PC-3 (cell line): ENCODE data around the gene RNLS. TPM values are rescaled to one million over a fixed set of nuclear protein-coding genes. Genes with fewer than 3 reads are reported as not detected.

Source experiments
- ATAC-seq: fragments of 200-7000 bp; cut with Tn5 transposase; 2 replicates; pipeline ENCODE4 v1.9.1; 2020; ENCODE audit warnings: mild to moderate bottlenecking, moderate library complexity
- BruUV-seq: library from RNA; stranded (reverse); fragments of 400-500 nt; replicated peaks from 2 replicates; lab custom pipeline; 2021; lab: Mats Ljungman, UMichigan
- CTCF ChIA-PET: fragments of 300-600 bp; sonication (Branson Sonifier 250); formaldehyde crosslinking; loops from one replicate; lab custom pipeline; 2022; ENCODE audit warnings: antibody characterized with exemption; lab: Charles Lee
- POLR2A ChIA-PET: fragments of 300-600 bp; sonication (Branson Sonifier 250); formaldehyde crosslinking; loops from one replicate; lab custom pipeline; 2022; ENCODE audit warnings: antibody characterized with exemption; ENCODE audit not compliant: unreplicated experiment; lab: Charles Lee
- DNase-seq: peaks from one replicate; pipeline ENCODE4 v3.0.0-alpha.2; 2015
- H2AFZ ChIP-seq: fragments of 300-600 bp; sonication (generic); 2 replicates; pipeline ENCODE4 v1.6.0; 2016; ENCODE audit warnings: antibody characterized with exemption, low read length
- H3F3A ChIP-seq: fragments of 300-600 bp; sonication (generic); one replicate; pipeline ENCODE4 v1.6.0; 2017; ENCODE audit warnings: antibody characterized with exemption, low read length, control low read depth, mild to moderate bottlenecking; ENCODE audit not compliant: unreplicated experiment
- H3K27ac ChIP-seq: fragments of 300-600 bp; sonication (generic); 2 replicates; pipeline ENCODE4 v1.5.1; 2016; ENCODE audit warnings: mild to moderate bottlenecking, low read length
- H3K27me3 ChIP-seq: fragments of 300-600 bp; sonication (generic); 2 replicates; pipeline ENCODE4 v1.6.1; 2016; ENCODE audit warnings: low read length, mixed read lengths
- H3K36me3 ChIP-seq: fragments of 300-600 bp; sonication (generic); 2 replicates; pipeline ENCODE4 v1.6.1; 2016; ENCODE audit warnings: low read depth, mixed run types, low read length, mixed read lengths
- H3K4me1 ChIP-seq: fragments of 300-600 bp; sonication (generic); 2 replicates; pipeline ENCODE4 v1.5.1; 2016; ENCODE audit warnings: low read length; ENCODE audit not compliant: insufficient read depth
- H3K4me2 ChIP-seq: fragments of 300-600 bp; sonication (generic); 2 replicates; pipeline ENCODE4 v1.6.0; 2016; ENCODE audit warnings: low read length
- H3K4me3 ChIP-seq: fragments of 300-600 bp; sonication (generic); 2 replicates; pipeline ENCODE4 v1.5.1; 2016; ENCODE audit warnings: mild to moderate bottlenecking, low read length, mixed read lengths
- H3K79me2 ChIP-seq: fragments of 300-600 bp; sonication (generic); 2 replicates; pipeline ENCODE4 v1.6.1; 2017; ENCODE audit warnings: low read length, mixed read lengths
- H3K9ac ChIP-seq: fragments of 300-600 bp; sonication (generic); 2 replicates; pipeline ENCODE4 v1.6.0; 2016; ENCODE audit warnings: mild to moderate bottlenecking, low read length
- H3K9me2 ChIP-seq: fragments of 300-600 bp; sonication (generic); replicated peaks from 2 replicates; pipeline ENCODE4 v1.6.1; 2016; ENCODE audit warnings: mixed run types, low read length, mixed read lengths
- H3K9me3 ChIP-seq: fragments of 300-600 bp; sonication (generic); 2 replicates; pipeline ENCODE4 v1.6.1; 2016; ENCODE audit warnings: low read length, mixed read lengths
- H4K20me1 ChIP-seq: fragments of 300-600 bp; sonication (generic); 2 replicates; pipeline ENCODE4 v1.6.1; 2016; ENCODE audit warnings: low read length, mixed read lengths
- EZH2 ChIP-seq: fragments of 300-600 bp; sonication (generic); IDR thresholded peaks from one replicate; pipeline ENCODE4 v1.6.1; 2017; ENCODE audit warnings: antibody characterized with exemption, mild to moderate bottlenecking, low read length; ENCODE audit not compliant: unreplicated experiment
- EZH2phosphoT487 ChIP-seq: fragments of 300-600 bp; sonication (generic); IDR thresholded peaks from 2 replicates; pipeline ENCODE4 v1.6.1; 2018; ENCODE audit warnings: mild to moderate bottlenecking, antibody characterized with exemption, low read length, borderline replicate concordance
- intact Hi-C: fragments of 100-400 bp; cut with micrococcal nuclease; formaldehyde crosslinking; loops from 2 replicates; pipeline ENCODE4 v1.9.0; 2023
- total RNA-seq: library from RNA; depleted of rRNA; stranded (reverse); fragments of >200 nt; gene quantifications from 2 replicates; pipeline ENCODE4 v1.2.3, GENCODE V29; 2014
- TF ChIP-seq, protein P1 (sequence below): fragments of 300-600 bp; sonication (generic); conservative IDR thresholded peaks from 2 replicates; pipeline ENCODE4 v1.5.1; 2017; ENCODE audit warnings: antibody characterized with exemption, low read depth, mild to moderate bottlenecking, low read length

The RNLS gene
- total RNA-seq, 1 experiment from 2014 or later = not detected

GRCh38 chr10:88228130-88228529 is 355.0 kb downstream of the RNLS start:
- Histone ChIP-seq H3K4me2 (no peak overlapping the region), H3K36me3 (no peaks in the 10 kb centered on the region), H3K27ac (no peak overlapping the region), H3K9me2 (no peaks in the 10 kb centered on the region), H3K4me1 (no peaks in the 10 kb centered on the region), H3K79me2 (no peaks in the 10 kb centered on the region), H2AFZ (no peak overlapping the region), H3K9me3 (no peaks in the 10 kb centered on the region), H3K27me3 (no peaks in the 10 kb centered on the region), H3K4me3 (no peak overlapping the region), H4K20me1 (no peaks in the 10 kb centered on the region), H3F3A (no peaks in the 10 kb centered on the region), H3K9ac (no peak overlapping the region)
- BruUV-seq = no TSS peak
- ATAC-seq = no peak
- ChIA-PET CTCF (no interaction called here), POLR2A (no interaction called here)
- no peak for DNase-seq
- TF ChIP-seq EZH2 (no peak), EZH2phosphoT487 (no peak)
- TF ChIP-seq, protein P1, sequence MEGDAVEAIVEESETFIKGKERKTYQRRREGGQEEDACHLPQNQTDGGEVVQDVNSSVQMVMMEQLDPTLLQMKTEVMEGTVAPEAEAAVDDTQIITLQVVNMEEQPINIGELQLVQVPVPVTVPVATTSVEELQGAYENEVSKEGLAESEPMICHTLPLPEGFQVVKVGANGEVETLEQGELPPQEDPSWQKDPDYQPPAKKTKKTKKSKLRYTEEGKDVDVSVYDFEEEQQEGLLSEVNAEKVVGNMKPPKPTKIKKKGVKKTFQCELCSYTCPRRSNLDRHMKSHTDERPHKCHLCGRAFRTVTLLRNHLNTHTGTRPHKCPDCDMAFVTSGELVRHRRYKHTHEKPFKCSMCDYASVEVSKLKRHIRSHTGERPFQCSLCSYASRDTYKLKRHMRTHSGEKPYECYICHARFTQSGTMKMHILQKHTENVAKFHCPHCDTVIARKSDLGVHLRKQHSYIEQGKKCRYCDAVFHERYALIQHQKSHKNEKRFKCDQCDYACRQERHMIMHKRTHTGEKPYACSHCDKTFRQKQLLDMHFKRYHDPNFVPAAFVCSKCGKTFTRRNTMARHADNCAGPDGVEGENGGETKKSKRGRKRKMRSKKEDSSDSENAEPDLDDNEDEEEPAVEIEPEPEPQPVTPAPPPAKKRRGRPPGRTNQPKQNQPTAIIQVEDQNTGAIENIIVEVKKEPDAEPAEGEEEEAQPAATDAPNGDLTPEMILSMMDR = no peak
- intact Hi-C loops = no loop called here

DNA sequence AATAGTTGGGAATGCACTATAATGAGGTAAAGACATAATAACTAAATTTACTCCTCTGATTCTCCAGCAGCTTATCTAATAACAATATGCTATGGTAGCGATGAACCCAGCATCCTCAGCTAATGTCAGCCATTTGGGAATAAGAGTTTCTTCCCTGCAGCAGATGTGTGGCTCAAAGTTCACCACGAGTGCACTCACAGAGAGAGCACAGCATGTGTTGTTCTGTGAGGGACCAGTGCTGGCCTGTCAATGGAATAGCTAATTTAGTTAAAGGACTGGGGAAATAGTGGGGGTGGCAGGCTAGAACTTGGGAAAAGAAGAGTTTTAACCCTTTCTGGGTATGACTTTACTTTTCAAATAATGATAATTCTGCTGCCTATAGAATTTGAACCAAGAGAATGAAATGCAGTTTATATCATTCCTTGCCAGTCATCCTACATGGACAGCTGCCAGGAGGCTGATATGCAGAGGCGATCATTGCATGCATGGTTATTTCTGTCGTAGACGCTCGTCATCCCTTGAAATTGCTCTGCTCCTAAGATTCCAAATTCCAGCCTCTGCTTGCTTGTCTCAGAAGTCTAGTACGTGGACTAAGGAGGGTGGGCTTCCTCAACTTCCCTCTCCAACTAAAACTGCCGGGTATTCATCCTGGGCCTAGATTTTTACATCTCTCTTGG is 355.6 kb downstream of the RNLS start:
- ChIA-PET POLR2A (no interaction called here), CTCF (no interaction called here)
- H3K4me3 ChIP-seq = no peak overlapping the region
- DNase-seq (no peak), ATAC-seq (no peak)
- no peaks in the 10 kb centered on the region for H3K36me3 ChIP-seq
- no peaks in the 10 kb centered on the region for H3K4me1 ChIP-seq
- H3F3A ChIP-seq = no peaks in the 10 kb centered on the region
- H3K27ac ChIP-seq = no peak overlapping the region
- intact Hi-C loops = no loop called here
- H3K9me2 ChIP-seq = no peaks in the 10 kb centered on the region
- no peak overlapping the region for H2AFZ ChIP-seq
- H3K4me2 ChIP-seq = no peak overlapping the region
- no TSS peak for BruUV-seq
- TF ChIP-seq EZH2phosphoT487 = no peak
- TF ChIP-seq, protein P1 = no peak
- TF ChIP-seq EZH2 = no peak
- no peaks in the 10 kb centered on the region for H4K20me1 ChIP-seq
- no peaks in the 10 kb centered on the region for H3K79me2 ChIP-seq
- no peak overlapping the region for H3K9ac ChIP-seq
- no peaks in the 10 kb centered on the region for H3K27me3 ChIP-seq
- H3K9me3 ChIP-seq = no peaks in the 10 kb centered on the region

DNA sequence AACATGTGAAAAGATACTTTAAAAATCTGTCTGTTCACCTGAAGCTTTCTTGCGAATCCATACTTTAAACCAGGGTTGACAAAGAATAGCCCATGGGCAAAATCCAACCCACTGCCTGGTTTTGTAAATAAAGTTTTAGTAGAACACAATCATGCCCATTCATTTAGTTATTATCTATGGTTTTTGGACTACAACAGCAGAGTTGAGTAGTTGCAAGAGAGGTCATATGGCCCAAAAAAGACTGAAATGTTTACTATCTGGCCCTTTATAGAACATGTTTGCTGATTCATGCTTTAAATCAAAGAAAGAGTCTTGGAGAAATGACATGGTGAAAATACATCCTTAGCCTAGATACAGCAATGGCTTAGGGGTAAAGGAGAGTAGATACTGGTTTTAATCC is 356.2 kb downstream of the RNLS start:
- H4K20me1 ChIP-seq = no peaks in the 10 kb centered on the region
- no peak overlapping the region for H3K4me3 ChIP-seq
- H3K9me2 ChIP-seq = no peaks in the 10 kb centered on the region
- no peak overlapping the region for H3K27ac ChIP-seq
- no peak overlapping the region for H2AFZ ChIP-seq
- TF ChIP-seq EZH2 = no peak
- no peak for TF ChIP-seq EZH2phosphoT487
- TF ChIP-seq, protein P1 = no peak
- ChIA-PET CTCF (no interaction called here), POLR2A (no interaction called here)
- H3K36me3 ChIP-seq = no peaks in the 10 kb centered on the region
- H3K9ac ChIP-seq = no peak overlapping the region
- ATAC-seq (no peak), DNase-seq (no peak)
- no peaks in the 10 kb centered on the region for H3F3A ChIP-seq
- intact Hi-C loops = no loop called here
- no peaks in the 10 kb centered on the region for H3K27me3 ChIP-seq
- no peak overlapping the region for H3K4me2 ChIP-seq
- no peaks in the 10 kb centered on the region for H3K9me3 ChIP-seq
- H3K4me1 ChIP-seq = no peaks in the 10 kb centered on the region
- no TSS peak for BruUV-seq
- H3K79me2 ChIP-seq = no peaks in the 10 kb centered on the region
